ENCODE measurements around the gene ASS1. TPM values are rescaled to one million over a fixed set of nuclear protein-coding genes. Genes with fewer than 3 reads are reported as not detected.

Gene ASS1
- total RNA-seq, 1 experiment from 2014 or later = 26.2 TPM

GRCh38 chr9:130446101-130446861 lies 1.5 kb downstream of the ASS1 start:
- DNase-seq (ENCODE audit: low read depth, low spot score) = no peak
- POLR2A ChIA-PET = no interaction called here
- peaks cover 3% of the 10 kb centered on the region; the same call in 1 of the 2 replicates for H3K9me3 ChIP-seq (ENCODE audit: control insufficient read depth, insufficient read depth, low read depth, low read length)
- in situ Hi-C loops (cut with HindIII; ENCODE audit: low pct_unique_long_range_greater_than_20kb, low sequenced_read_pairs) = no loop called here
- ATAC-seq = peak; percentile 22; the same call in 1 of the 2 replicates
- H3K36me3 ChIP-seq (ENCODE audit: control insufficient read depth, insufficient read depth, low read length) = no peaks in the 10 kb centered on the region
- H3K4me1 ChIP-seq (ENCODE audit: control insufficient read depth, insufficient read depth, low read length) = peaks cover 15% of the 10 kb centered on the region
- CTCF ChIA-PET = no interaction called here
- no peak overlapping the region for H3K27ac ChIP-seq (ENCODE audit: low read length)
- no TSS peak for BruUV-seq (replicated peaks)
- TF ChIP-seq, protein P1, sequence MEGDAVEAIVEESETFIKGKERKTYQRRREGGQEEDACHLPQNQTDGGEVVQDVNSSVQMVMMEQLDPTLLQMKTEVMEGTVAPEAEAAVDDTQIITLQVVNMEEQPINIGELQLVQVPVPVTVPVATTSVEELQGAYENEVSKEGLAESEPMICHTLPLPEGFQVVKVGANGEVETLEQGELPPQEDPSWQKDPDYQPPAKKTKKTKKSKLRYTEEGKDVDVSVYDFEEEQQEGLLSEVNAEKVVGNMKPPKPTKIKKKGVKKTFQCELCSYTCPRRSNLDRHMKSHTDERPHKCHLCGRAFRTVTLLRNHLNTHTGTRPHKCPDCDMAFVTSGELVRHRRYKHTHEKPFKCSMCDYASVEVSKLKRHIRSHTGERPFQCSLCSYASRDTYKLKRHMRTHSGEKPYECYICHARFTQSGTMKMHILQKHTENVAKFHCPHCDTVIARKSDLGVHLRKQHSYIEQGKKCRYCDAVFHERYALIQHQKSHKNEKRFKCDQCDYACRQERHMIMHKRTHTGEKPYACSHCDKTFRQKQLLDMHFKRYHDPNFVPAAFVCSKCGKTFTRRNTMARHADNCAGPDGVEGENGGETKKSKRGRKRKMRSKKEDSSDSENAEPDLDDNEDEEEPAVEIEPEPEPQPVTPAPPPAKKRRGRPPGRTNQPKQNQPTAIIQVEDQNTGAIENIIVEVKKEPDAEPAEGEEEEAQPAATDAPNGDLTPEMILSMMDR (IDR thresholded peaks at IDR 0.05) = no peak
- TF ChIP-seq TCF7L2 (IDR thresholded peaks at IDR 0.05; ENCODE audit: low read depth, low read length) (no peak), POLR2AphosphoS5 (IDR thresholded peaks at IDR 0.05; ENCODE audit: low read depth, low read length) (no peak), REST (IDR thresholded peaks at IDR 0.05; ENCODE audit: insufficient read depth in 1 of 2, low read depth in 2 of 2, low read length in 1 of 2) (no peak), SIN3A (IDR thresholded peaks at IDR 0.05; ENCODE audit: borderline replicate concordance, insufficient read depth, low read depth, low read length) (no peak)
- no peaks in the 10 kb centered on the region for H3K27me3 ChIP-seq (ENCODE audit: control insufficient read depth, insufficient read depth, low read length)
- peak overlapping the region in 1 of 2 experiments; percentile 61; a peak in 2 of 4 replicates for H3K4me3 ChIP-seq (ENCODE audit: low read depth in 2 of 2, low read length in 2 of 2)
- intact Hi-C loops (cut with micrococcal nuclease; ENCODE audit: unreplicated experiment) = no loop called here

- DNase-seq (ENCODE audit: low read depth, low spot score) (no peak), ATAC-seq (no peak)
- Histone ChIP-seq H3K4me3 (ENCODE audit: low read depth in 2 of 2, low read length in 2 of 2) (no peak overlapping the region), H3K27ac (ENCODE audit: low read length) (no peak overlapping the region), H3K27me3 (ENCODE audit: control insufficient read depth, insufficient read depth, low read length) (no peaks in the 10 kb centered on the region), H3K9me3 (ENCODE audit: control insufficient read depth, insufficient read depth, low read depth, low read length) (no peaks in the 10 kb centered on the region), H3K36me3 (ENCODE audit: control insufficient read depth, insufficient read depth, low read length) (no peaks in the 10 kb centered on the region), H3K4me1 (ENCODE audit: control insufficient read depth, insufficient read depth, low read length) (peaks cover 22% of the 10 kb centered on the region)
- ChIA-PET CTCF (no interaction called here), POLR2A (interaction anchor here (0.6 kb wide), 1 partner anchor 24 kb away, joined by 3 read pairs; no protein-coding TSS in a partner anchor)
- TF ChIP-seq SIN3A (IDR thresholded peaks at IDR 0.05; ENCODE audit: borderline replicate concordance, insufficient read depth, low read depth, low read length) = no peak
- no peak for TF ChIP-seq REST (IDR thresholded peaks at IDR 0.05; ENCODE audit: insufficient read depth in 1 of 2, low read depth in 2 of 2, low read length in 1 of 2)
- TF ChIP-seq TCF7L2 (IDR thresholded peaks at IDR 0.05; ENCODE audit: low read depth, low read length) = no peak
- TF ChIP-seq POLR2AphosphoS5 (IDR thresholded peaks at IDR 0.05; ENCODE audit: low read depth, low read length) = no peak
- TF ChIP-seq, protein P1 (IDR thresholded peaks at IDR 0.05) = no peak
- TSS peak; percentile 64 for BruUV-seq (replicated peaks)
- in situ Hi-C loops (cut with HindIII; ENCODE audit: low pct_unique_long_range_greater_than_20kb, low sequenced_read_pairs) = no loop called here
- intact Hi-C loops (cut with micrococcal nuclease; ENCODE audit: unreplicated experiment) = no loop called here
These were observed 2.5 kb downstream of the ASS1 start for GRCh38 chr9:130447193-130447816.
